ENCODE results near the gene CDC16.
A peak's percentile ranks its signal among the peaks of the same experiment; 100 is the strongest.
"Not testable (repeated sequence)": the region's sequence is repeated elsewhere in the genome, so short reads cannot be mapped to it uniquely, and the experiment has no call there.

Gene CDC16

GRCh38 chr13:114234645-114235421 lies at the start of gene CDC16:
Gene CDC16, plus strand, starts transcription at chr13:114234897. Its CDS starts 188 bp downstream, at chr13:114235085.
- peak; percentile 94 for DNase-seq (ENCODE audit: low spot score)

DNA sequence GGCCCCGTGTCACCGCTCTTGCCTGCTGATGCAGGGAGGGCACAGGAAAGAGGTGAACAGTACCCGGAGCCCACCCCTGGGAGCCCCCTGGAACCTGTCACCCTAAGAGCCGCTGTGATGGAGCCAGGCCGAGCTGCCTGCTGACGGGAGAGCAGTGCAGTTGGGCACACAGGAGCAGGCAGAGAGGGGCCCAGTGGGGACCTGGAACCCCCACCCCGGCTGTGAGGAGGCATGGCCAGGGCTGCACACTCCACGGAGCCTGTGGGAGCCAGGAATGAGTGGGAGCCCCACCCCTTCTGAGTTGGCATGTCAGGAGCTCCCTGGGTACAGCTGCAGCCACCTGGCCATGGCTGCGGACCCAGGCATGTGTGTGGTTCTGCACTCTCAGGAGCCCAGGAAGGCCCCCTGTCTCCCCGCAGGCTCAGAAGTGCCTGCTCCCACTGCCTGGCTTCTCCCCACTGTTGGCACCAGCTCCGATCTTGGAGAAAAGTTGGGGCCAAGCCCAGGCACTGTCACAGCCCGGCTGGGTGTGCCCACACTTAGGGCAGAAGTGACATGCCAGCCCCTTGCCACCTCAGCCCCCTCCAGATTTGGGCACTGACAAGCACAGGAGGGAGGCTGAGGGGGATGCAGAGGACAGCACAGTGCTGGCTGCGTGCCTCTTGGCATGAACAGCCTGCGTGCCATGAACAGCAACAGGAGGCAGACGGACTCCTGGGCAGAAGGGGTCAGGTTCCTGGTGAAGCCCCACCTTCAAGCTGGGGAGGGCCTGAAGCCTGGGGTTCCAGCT lies 49.3 kb upstream of the CDC16 start:
- DNase-seq (ENCODE audit: low spot score), result no peak

DNA sequence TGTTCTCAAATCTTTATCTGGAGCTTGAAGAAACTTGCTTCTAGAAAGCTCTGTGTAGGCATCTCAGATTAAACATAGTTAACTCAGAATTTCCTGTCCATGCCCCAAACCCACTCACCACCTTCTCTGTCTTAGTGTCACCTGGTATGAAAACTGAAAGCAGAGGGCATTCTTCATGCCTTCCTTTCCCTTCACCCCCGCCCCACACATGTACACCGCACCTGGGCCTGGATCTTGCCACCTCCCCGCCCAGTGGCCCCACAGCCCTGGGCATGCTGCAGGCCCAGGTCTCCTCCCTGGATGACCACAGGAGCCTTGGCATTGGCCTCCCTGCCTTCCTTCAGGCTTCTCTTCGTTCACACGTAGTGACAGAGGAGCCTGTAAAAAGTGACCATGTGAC lies 39.8 kb upstream of the CDC16 start:
- no peak for DNase-seq (ENCODE audit: low spot score)

DNA sequence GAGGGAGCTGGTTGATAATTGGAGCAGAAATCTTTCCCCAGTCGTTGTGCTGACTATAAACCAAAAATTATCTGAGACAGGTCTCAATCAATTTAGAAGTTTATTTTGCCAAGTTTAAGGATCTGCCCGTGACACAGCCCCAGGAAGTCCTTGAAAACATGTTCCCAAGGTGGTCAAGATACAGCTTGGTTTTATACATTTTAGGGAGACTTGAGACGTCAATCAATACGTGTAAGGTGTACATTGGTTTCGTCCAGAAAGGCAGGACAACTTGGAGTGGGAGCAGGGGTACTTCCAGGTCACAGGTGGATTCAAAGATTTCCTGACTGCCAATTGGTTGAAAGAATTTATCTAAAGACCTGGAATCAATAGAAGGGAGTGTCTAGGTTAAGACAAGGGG lies 38.1 kb upstream of the CDC16 start:
- no peak for DNase-seq (ENCODE audit: low spot score)

- no peak for DNase-seq (ENCODE audit: low spot score)
These were observed 36.1 kb upstream of the CDC16 start for GRCh38 chr13:114198556-114198955.

DNA sequence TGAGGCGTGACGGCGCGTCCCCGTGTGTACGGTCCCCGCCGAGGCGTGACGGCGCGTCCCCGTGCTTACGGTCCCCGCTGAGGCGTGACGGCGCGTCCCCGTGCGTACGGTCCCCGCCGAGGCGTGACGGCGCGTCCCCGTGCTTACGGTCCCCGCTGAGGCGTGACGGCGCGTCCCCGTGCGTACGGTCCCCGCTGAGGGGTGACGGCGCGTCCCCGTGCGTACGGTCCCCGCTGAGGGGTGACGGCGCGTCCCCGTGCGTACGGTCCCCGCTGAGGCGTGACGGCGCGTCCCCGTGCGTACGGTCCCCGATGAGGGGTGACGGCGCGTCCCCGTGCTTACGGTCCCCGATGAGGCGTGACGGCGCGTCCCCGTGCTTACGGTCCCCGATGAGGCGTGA lies 35.2 kb upstream of the CDC16 start:
- not testable (repeated sequence) for DNase-seq (ENCODE audit: low spot score)

DNA sequence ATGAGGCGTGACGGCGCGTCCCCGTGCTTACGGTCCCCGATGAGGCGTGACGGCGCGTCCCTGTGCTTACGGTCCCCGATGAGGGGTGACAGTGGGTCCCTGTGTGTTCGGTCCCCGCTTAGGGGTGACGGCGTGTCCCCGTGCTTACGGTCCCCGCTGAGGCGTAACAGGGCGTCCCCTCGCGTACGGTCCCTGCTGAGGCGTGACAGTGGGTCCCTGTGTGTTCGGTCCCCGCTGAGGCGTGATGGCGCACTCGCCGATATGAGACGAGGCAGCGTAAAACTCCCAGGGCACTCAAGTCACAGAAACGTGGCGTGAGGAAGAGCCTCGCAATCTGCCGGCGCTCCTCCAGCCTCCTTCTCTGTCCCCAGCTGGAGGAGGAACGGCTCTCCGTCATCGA lies 34.7 kb upstream of the CDC16 start:
- DNase-seq (ENCODE audit: low spot score), result no peak

DNA sequence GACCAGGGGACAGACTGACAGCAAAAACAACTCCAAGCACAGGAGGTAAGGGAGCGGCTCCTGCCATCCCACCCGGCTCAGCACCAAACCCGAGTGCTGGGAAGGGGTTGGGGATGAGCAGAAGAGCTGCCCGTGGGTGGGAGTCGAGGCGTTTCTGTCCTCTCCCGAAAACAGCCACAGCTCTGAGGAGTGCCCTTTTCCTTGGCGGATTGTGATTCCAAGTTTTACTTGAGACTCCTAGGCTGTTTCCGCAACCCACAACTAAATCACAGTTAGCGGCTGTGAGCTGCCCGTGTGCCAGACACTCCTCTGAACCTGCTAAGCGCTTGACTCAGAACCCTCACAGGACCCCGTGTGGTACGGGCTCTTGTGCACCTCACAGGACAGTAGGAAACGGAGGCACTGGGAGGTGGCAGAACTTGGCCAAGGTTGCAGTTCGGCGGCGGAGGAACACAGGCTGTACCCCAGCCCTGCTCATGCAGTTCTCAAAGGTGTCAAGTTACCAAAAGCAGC lies 34.2 kb upstream of the CDC16 start:
- DNase-seq (ENCODE audit: low spot score), result no peak

- no peak for DNase-seq (ENCODE audit: low spot score)
These were observed 32.1 kb upstream of the CDC16 start for GRCh38 chr13:114202581-114202980.

GRCh38 chr13:114203536-114203935 lies 31.2 kb upstream of the CDC16 start:
- no peak for DNase-seq (ENCODE audit: low spot score)

- no peak for DNase-seq (ENCODE audit: low spot score)
These were observed 29.8 kb upstream of the CDC16 start for GRCh38 chr13:114204894-114205293.

GRCh38 chr13:114208134-114208533 lies 26.6 kb upstream of the CDC16 start:
- no peak for DNase-seq (ENCODE audit: low spot score)

DNA sequence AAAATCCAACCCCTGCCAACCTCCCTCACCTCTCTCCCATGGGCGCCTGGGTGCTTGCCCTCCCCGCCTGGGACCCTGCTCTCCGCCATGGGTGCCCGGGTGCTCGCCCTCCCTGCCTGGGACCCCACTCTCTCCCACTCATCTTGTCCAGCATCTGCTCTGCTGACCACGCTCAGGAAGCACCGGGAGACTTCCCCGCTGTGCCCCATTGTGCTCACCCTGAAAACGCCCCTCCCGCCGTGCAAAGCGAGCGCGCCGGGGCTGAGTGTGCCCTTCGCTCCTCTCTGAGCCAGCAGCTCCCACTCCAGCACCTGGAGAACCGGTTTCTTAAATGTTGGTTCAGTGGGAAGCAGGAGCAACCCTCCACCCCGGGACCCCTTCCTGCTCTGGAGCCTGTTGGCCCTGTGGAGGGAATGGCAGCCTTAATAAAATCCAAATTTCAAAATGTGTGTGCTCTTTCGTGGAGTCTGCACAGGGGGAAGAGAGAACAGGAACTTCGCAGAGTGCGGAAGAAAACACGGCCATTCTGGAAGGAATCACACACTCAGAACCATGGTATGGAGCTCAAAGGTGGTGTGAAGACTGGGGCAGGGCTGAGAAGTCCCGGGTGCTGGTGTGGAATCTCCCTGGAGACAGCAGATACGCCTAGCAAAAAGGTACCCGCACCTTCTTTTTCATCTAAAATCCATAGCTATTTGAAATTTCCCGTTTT lies 23.1 kb upstream of the CDC16 start:
- DNase-seq (ENCODE audit: low spot score), result no peak

- no peak for DNase-seq (ENCODE audit: low spot score)
These were observed 22.6 kb upstream of the CDC16 start for GRCh38 chr13:114212158-114212495.

DNA sequence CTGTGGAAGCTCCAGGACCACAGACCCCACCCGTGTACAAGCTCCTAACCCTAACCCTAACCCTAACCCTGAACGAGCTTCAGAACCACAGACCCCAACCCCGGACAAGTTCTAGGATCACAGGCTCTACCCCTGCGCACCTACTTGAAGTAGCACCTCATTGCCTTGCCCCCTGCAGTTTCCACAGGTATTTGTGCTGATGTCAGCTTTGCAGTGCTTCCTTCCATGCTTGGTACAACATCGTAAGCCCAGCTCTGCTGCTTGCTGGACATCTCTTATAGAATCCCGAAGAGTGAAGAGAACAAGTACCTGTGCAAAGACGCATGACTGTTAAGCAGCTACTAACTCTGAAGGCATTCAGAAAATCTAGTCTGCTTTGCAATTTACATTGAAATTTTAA lies 20.7 kb upstream of the CDC16 start:
- DNase-seq (ENCODE audit: low spot score), result no peak

DNA sequence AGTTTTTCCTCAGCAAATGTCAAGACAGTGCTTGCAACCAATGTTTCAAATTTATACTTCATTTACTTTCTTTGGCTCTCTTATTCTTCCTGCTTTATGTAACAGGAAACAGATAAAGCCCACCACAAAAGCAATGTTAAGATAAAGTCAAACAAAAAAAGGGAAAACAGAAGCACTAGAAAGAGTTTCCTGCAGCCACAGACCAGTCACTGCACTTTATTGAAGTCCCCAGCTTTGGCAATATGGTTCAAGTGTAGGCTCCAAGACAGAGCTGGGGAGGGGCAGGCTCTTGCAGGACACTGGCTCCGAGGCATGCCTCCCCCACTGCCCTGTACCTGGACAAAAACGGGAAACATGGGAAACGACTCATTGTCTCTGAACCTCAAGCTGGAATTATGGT lies 15.3 kb upstream of the CDC16 start:
- DNase-seq (ENCODE audit: low spot score), result no peak

DNA sequence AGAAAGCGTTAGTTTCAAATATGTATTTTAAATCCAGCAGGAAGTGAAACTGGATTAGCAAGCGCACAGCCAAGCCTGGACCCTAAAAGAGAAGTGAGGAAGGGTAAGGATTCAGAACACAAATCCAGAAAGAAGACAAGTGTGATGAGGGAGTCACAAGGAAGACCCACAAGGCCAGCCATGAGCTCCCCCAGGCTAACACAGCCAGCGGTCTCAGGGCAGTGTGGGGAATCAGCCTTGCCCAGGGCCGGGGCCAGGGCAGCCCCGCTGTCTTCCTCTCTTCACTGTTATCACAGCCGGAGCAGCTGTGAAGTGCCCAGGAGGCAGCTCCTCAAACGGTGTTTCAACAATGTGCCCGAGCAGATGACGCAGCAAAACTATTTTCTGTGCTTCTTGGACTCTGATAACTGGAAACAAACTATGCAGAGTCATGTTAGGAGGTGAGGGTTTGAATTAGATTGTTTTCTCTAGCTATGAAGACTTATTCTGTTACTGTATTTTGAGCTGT lies 12.2 kb upstream of the CDC16 start:
- no peak for DNase-seq (ENCODE audit: low spot score)

DNA sequence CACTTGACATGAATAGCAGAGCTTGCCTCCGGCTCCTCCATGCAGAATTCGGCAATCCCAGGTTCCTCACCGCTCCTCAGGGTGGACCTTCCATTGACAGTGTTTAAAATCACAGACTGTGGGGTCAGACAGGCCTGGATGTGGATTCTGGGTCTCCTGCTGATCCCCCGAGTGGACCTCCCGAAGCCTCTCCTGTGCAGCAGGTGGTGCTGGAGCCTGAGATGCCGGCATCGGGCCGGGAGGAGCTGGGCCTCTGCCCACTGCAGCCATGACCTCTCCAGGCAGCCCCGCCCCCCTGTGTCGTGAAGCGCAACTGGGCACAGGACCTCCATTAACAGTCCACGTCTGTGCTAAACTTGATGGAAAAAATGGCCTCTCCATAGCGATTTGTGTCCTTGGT lies 10.5 kb upstream of the CDC16 start:
- DNase-seq (ENCODE audit: low spot score), result no peak

GRCh38 chr13:114225610-114226009 lies 9.1 kb upstream of the CDC16 start:
- no peak for DNase-seq (ENCODE audit: low spot score)

DNA sequence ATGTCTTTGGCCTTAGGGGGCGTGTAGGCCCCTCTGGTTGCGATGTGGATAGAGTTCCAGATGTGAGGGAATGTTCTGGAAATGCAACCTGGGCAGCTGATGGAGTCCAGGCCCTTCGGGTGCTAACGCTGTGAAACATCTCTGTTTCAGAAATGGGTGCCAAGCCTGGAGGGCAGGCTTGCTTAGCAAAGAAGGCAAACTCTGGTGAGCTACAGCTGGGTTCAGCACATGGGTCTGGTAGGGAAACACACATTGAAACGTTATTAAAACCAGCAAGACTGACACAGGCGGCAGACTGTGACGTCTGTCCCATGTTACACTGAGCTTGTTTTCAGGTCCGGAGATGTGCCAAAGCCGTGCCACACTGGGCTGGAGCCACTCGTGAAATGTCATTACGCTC lies 8.6 kb upstream of the CDC16 start:
- DNase-seq (ENCODE audit: low spot score), result no peak

- peak; percentile 85 for DNase-seq (ENCODE audit: low spot score)
These were observed 7.9 kb upstream of the CDC16 start for GRCh38 chr13:114226699-114227323.

DNA sequence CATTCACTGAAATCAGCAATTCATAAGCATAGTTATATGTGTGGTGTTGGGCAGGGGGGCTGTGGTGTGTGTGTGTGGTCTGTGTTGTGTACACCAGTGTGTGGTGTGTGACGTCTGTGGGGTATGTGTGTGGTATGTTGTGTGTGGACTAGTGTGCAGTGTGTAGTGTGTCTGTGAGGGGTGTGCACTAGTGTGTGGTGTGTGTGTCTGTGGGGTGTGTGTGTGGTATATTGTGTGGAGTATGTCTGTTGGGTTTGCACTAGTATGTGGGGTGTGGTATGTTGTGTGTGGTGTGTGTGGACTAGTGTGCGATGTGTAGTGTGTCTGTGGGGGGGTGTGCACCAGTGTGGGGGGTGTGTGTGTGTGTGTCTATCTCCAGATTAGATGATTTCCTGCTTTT lies 7.2 kb upstream of the CDC16 start:
- DNase-seq (ENCODE audit: low spot score), result no peak

All from COLO829 (cell line).